Measurements from ENCODE around the gene MISFA.
"Not testable (repeated sequence)": the region's sequence is repeated elsewhere in the genome, so short reads cannot be mapped to it uniquely, and the experiment has no call there.

MISFA gene

DNA sequence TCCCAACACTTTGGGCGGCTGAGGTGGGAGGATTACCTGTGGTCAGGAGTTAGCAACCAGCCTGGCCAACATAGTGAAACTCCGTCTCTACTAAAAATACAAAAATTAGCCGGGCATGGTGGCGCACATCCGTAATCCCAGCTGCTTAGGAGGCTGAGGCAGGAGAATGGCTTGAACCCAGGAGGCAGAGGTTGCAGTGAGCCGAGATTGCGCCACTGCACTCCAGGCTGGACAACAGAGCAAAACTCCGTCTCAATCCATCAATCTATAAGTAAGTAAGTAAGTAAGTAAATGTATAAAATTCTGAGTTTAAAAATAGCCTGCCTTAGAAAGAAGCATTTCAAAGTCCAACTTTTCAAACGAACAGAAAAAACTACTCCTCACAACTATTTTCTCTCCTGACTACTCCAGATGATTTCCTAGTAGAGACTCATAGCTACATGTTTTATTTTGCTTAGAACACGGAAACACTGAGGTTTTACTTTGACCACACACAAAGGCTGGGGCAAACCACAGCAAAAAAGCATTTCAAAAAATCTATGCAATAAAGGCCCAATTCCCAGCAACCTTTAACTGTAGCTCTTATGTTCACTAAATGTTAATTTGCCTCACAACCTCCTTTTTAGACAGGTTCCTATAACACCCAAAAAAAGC is 18.2 kb downstream of the MISFA start:
- DNase-seq (ENCODE audit: low read depth) = peak; percentile 60

DNA sequence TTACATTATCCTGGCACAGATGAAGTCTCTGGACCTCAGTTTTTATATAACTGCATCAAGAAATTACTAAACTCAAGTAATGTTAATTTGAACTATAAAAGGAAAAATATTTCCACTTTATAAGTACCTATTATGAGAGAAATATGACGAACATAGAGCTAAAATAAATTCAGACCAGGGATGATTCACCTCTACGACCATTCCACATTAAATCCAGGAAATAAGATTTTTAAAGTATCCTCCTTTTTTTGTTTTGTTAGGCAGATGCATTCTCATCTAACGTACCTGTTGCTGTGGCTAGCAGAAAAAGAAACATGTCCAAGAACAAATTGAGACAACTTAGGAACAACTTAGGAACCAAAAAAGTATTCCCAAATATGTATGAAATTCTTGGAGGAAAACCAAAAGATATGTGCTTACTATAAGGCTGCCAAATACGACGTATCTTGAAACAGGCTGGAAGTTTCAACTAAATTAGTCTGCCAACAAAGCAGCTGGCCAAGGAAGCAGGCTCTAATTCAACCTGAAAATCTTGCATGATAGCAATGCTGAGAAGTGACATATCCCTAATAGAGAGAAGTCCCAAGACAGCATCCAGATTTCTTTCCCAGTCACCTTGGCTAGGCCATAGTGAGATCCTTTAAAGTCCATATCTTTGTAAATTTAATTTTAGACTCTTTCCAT is 18.9 kb downstream of the MISFA start:
- DNase-seq (ENCODE audit: low read depth) = peak; percentile 54

DNA sequence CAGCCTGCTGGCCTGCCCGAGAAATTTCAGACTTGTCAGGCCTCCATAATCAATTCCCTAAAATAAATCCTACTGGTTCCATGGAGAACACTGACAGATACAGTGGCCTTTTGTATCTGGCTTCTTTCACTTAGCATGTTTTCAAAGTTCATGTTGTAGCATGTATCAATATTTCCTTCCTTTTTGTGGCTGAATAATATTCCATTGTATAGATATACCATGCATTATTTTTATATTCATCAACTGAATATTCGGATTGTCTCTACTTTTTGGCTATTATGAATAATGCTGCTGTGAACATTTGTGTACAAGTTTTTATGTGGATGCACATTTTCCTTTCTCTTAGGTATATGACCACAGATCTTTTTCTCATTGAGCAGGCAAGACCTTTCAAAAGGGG is 24.1 kb downstream of the MISFA start:
- DNase-seq (ENCODE audit: low read depth) = no peak

DNA sequence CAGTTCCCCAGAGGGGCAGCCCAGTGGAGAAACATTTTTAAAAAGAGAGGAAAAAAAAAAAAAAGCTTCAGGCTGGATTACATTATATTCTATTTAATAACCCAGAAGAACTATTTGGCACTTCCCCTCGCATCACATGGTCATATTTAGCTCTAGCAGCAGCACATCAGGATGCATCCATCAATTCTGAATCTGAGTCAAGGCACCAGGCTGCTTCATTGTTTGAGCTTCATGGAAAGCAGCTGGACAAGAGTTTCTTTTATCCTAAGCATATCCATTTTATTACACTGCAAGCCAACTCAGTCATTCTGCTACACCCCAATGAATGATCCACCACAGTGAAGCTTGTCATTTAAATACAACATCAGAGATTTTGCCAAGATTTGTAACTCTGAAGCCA is 24.6 kb downstream of the MISFA start:
- DNase-seq (ENCODE audit: low read depth) = no peak

DNA sequence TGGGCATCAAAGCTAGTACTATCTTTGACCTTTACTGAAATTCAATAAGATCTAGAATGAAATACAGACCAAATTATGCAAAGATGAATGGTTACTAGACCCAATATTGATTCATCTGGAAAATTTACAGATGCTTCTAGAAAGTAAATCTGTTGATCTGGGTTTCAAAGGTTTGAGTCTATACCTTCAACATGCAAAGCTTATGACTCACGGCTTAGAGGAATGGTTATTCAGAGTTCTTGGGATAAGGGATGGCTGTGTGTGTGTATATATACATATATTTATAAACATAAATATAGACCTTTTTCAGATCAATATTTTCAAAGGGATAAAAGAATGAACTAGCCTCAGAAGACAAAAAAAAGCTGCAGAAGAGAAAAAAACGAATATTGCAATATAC is 33.3 kb downstream of the MISFA start:
- DNase-seq (ENCODE audit: low read depth) = no peak

DNA sequence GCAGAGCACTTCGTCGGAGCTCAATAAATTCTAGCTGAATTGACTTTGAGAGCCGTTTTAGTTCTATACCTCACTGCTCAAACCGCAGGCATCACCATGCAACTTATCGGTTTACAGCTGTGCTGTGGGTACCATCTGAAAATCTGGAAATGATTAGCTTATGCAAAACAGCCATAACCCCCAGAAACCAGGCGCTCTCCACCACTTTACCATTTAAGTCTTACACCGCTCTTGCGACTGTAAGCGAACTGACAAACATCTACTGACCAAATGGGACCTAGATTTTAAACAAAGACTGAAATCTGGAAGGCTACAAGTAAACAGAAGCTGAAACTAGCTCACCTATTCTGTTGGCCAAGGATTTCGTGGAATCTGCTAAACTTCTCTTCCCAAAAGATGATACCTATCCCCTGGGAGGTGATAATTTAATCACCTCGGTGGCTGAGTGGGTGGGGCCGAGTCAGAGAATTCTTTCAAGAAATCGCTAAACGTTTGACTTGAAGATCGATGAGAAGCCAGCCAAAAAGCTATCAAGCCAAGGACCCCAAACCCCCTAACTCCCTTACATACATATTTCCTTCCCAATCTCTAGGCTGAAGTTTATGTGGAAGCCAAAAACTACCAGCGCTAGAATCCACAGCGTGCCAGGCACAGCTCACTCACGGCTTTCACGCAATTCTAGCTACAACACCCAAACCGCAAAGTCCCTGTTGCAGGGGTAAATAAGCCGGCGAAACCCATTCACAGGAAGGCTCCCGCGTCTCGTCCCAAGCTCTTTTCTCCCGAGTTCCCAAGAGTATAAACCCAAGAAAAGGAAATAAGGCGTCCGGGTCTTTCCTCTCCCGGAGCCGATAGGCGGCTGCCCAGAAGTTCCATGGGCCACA is 33.9 kb downstream of the MISFA start:
- DNase-seq (ENCODE audit: low read depth) = peak; percentile 26

DNA sequence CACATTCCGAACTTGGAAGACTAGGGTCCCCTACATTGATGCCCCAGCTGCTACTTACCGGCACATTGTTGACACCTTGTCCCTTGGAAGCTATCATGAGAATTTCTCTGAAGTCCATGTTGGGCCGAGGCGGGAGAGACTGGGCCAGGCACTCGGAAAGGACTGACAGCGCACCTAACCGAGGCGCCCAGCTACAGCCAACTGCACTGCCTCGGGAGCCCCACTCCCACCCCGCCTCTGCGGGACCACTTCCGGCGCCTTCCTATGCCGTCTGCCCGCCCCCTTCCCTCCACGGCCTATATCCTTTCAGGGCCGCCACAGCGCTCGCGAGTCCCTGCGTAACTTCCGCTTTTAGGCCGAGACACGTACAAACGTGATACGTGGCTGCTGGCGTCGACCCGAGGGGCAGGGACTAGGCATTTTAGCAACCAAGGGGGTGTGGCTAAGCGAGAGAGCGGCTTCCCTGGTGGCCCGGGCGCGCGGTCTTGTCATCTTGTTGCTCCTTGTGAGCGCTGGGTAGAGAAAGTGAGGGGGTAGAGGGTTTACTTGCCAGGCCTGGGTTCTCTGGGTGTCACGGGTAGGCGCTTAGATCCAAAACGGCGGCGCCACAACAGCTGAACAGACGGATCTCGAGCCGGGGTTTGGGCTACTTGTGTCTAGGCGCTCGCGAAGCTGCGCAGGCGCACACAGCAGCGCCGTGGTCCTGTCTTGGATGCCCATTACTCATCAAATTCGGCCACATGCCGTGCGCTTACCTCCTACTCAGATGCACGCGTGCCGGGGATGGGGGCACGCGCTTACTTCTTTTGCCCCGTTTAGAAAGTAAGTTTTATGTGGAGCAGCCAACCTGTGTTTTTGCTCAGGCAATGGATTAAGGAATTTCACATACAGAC is 34.8 kb downstream of the MISFA start, which contains the start of gene SPTY2D1:
SPTY2D1 (minus strand) TSS at position 203 of the 893 bp plus-strand sequence; CDS start at position 118, 85 bp downstream.
- DNase-seq (ENCODE audit: low read depth) = peak; percentile 99

DNA sequence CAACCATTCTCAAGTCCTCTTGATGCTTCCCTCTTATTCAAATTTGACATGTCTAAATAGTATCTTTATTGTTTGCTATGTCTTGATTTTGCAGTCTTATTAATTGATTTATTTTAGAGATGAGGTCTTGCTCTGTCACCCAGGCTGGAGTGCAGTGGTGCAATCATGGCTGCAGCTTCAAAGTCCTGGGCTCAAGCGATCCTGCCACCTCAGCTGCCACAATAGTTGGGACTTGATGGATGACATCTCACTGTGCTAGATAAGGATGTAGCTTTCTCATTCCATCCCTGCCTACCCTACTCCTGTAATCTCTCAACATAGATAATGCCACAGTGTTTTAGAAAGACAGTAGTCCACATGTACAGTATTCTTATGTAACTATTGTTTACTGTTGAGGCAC is 42.1 kb downstream of the MISFA start:
- no peak for DNase-seq (ENCODE audit: low read depth)

DNA sequence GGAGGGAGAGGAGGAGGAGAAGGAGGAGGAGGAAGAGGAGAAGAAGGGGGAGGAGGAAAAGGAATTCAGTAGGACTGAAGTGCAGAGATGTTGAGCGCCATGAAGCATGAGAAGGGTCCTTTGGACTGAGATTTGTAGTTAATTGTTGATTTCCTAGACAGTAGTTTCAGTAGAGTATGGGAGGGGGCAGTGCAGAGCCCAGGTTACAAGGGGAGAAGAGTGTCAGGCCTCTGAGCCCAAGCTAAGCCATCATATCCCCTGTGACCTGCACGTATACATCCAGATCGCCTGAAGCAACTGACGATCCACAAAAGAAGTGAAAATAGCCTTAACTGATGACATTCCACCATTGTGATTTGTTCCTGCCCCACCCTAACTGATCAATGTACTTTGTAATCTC is 43.4 kb downstream of the MISFA start:
- DNase-seq (ENCODE audit: low read depth) = not testable (repeated sequence)

DNA sequence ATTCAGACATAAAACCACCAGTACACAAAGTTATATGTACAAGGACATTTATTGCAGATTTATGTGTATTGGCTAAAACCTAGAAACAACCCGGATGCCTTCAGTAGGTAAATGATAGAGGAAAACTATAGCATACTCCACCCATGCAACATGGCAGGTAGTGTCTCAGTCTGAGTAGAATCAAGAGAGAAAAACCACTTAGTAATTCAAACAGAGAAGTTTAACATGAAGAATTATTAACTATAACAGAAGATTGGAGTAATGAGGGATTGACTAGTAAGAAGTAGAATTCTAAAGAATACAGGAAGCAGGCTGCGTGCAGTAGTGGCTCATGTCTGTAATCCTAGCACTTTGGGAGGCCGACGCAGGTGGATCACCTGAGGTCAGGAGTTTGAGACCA is 50.8 kb downstream of the MISFA start:
- DNase-seq (ENCODE audit: low read depth) = no peak

DNA sequence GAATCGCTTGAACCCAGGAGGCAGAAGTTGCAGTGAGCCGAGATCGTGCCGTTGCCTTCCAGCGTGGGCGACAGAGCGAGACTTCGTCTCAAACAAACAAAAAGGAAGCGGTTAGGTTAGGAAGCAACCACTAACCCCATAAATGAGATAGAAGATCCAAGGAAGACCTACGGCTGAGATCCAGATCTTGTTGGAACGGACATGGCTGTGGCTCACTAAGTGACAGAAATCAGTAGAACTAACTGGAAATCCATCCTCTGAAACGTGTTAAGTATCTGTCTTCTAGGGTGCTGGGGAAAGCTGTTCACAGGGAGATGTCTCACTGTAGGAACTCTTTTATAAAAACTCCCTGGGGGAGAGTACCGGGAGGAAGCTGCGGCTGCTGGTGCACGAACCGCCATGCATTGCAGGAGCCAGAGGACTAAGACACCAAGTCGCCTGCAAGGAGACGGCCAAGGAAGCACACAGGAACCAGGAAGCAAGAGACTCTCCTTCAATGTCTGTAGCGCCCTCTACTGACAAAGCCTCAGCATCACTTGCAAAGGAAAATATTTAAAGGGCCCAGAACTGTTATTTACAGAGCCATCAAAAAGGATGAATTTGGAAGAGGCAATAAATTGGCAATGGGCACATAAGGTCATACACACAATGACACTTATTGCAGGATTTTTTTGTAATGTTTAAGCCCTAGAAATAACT is 51.4 kb downstream of the MISFA start:
- peak; percentile 61 for DNase-seq (ENCODE audit: low read depth)

Measured in amniotic epithelial cell (primary cell).